Inferior parietal cortex (tissue), 1 donor: ENCODE results near the gene EDAR.

ENCODE experiments used
- DNase-seq: peaks from one replicate; pipeline ENCODE4 v3.0.0-alpha.2; 2016; ENCODE audit errors: extremely low spot score

Gene EDAR

GRCh38 chr2:108908713-108909070 lies 80.3 kb downstream of the EDAR start:
- DNase-seq = no peak

DNA sequence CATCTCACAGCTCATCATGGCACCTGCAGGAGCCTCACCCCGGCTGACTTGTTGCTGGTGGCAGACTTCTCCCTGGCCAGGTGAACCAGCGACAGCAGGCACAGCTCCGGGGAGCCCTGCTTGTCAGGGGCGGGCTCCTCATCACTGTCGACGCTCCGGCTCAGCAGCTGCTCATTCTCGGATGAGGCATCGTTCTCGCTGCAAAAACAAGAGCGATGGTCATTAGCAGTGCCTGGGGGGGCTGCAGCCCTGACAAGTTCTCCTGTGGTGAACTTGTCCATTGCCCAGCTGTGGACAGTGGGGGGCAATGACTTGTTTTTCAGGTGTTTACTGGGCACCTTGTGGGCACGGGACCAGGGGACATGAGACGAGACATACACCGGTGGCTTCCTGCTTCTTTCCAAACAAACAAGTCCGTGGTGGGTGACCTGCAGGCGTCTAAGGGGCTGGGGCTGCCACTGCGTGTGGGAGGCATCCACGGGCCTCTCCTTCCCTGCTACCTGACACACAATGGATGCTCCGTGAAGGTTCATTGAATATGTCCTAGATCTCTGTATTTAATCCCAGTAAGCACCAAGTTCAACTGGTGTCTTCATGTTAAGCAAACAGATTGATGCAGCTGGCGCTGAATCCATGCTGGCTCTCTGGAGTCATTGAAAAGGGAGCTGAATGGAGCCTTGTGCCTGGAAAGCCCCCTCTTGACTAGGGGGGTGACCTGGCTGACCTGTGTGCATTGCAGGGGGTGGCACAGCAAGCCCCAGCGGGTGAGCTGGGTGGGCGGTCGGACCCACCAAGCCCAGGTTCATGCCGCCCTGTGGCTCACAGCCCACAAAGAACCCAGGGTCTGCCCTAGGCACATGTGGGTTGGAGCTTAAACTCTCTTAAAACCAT lies 81.0 kb downstream of the EDAR start:
- no peak for DNase-seq

DNA sequence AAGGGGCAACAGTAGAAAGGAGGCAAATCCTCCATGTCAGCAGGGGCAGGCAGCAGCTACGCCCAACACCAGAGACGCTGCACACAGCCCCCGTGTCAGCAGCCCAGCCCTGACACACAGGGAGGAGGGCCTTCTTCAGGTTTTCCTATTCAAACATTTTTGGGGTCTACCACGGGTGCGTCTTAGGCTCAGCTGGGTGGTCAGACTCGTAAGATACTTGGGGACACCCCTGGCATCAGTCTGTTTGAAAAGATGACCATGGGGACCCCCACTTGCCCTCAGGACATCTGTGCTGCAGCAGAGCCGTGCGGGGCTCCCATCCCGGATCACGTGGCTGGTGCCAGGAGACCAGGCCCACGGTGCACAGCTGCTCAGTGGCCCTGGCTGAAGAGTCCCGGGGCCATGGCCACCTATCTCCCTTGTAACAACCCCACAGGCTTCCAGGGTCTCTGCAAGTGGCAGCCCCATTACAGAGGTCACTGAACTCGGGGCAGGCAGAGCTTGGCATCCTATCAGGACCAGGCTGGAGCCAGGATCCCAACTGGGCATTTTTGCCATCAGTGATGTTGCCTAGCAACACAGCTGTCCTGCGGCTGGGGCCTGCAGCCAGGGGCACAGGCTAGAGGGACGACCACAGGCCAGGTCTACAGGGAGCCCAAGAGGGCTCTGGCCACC lies 82.5 kb downstream of the EDAR start:
- no peak for DNase-seq

DNA sequence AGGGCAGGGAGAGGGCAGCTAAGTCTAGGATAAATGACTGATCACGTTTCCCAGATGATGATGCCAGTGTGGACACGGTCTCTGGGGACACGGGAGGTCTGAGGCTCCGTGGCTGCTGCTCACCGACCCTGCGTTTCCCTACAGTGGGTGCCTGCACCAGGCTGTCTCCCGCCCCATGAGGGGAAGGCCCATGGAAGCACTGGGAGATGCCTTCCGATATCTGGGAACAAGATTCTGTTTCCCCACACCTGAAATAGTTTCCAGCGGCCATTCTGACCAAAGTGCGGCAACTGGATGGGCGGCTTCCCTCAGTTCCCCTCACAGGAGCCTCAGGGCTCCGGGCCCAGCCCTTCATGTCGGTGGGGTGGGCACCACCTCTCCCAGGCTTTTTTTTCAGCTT lies 83.1 kb downstream of the EDAR start:
- DNase-seq = no peak

DNA sequence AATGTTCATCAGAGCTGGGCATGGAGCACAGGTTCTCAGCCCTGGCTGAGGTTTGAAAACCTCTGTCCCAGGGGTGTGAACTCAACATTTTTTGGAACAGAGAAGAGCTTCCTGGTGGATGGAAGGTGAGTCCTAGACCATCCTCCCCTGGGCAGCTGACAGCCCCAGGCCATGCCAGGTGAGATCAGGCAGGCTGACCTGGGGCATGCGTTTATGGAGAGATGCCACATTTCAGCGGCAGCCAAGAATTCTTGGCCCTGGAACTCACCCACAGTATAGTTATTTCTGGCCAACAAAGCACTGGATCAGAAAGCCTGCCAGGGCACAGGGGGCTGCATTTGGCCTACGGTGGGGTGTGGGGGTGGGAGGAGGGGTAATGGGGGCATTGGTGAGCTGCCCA lies 83.8 kb downstream of the EDAR start:
- no peak for DNase-seq

GRCh38 chr2:108904680-108905079 lies 84.3 kb downstream of the EDAR start:
- DNase-seq = no peak

DNA sequence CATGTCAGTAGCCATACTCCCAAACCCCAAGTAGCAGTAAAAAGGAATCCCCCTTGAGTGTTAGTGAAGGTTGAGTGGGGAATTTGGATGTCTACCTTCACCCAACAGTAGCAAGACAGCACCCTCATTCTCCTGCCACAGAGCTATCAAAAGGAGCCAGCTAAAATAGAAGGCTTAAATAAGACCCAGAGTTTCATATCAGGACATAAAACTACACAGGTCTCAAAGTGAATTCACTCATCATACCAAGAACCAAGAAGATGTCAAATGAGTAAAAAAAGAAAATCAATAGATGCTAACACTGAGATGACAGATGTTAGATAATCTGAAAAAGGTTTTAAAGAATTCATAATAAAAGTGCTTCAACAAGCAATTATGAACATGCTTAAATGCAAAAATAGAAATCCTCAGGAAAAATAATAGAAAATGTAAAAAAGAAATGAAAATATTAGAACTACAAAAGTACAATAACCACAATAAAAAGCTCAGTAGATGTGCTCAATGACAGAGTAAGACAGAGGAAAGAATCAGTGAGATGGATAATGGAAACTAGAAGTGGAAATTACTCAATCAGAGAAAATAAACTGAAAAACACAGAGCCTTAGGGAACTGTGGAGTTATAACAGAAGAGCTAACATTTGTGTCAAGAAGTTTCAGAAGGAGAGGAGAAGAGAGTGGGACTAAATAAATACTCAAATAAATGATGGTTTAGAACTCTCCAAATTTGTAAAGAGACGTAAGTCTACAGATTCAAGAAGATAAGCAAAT lies 90.5 kb downstream of the EDAR start:
- no peak for DNase-seq

DNA sequence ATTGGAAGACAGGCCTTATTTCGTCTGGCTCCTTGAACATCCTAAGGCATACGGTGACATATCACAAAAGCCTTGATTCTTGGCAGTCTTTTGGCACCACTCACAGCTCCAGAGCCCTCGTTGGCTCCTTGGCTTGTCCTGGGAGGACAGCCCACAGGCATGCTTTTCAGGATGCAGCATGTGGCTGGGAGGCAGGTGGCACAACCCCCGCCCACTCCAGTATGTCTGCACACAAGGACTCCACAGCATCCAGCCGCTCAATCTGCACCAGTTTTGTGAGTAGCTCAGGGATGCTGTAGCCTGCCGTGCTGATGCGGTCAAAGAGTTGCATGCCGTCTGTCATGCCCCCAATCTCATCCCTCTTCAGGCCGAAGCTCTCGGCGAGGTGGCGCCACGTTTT lies 92.3 kb downstream of the EDAR start:
- no peak for DNase-seq

DNA sequence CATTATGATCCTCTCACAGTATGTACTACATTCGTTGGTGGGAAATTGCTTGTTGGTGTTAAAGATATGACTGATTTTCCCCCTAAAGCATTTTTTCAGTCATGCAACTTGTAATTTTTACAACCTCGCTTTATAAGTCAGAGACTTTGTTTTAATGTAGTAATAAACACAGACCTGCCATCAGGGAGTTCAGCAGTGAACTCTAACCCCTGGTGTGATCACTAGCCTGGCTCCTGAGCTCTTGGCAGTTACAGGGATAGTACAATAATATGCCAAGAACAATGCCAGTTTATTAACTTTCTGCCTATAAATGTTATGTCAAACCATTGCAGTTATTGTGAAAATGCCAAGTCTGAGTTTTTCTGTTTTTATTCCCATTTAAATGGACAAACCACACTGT lies 93.8 kb downstream of the EDAR start:
- DNase-seq = no peak

DNA sequence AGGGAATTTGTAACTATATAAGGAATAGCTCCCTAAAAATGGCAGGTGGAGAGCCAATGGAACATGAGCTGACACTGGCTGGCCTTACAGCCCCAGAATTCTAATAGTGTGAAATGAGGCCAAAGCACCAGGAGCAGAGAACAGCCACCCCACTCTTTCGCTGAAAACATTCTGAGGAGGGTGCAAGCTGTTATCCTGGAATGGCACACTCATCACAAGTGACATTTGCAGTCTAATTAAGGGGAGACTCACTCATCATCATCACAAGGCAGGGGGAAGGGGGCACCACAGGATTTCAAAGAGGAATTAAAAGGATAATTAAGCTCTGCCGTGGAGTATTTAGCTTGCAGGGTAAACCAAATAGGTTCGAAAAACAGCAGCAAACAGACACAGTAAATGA lies 94.3 kb downstream of the EDAR start:
- no peak for DNase-seq

DNA sequence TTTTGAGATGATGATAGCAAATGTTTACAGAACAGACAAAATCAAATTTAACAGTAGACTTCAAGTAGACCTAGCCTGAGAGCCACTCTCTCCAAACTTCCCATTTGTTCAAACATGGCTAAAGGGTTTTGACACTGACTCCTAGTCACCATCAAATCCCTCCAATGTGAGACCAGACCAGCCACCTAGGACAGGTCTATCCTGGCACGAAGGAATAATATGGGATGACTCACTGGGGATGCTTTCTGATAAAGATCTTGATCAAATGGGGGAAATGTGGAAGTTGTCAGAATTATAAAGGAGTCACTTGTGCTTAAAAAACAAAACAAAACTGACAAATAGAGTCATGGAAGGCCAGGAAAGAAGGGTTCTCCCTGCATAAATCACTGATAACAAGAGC lies 95.7 kb downstream of the EDAR start:
- DNase-seq = no peak

DNA sequence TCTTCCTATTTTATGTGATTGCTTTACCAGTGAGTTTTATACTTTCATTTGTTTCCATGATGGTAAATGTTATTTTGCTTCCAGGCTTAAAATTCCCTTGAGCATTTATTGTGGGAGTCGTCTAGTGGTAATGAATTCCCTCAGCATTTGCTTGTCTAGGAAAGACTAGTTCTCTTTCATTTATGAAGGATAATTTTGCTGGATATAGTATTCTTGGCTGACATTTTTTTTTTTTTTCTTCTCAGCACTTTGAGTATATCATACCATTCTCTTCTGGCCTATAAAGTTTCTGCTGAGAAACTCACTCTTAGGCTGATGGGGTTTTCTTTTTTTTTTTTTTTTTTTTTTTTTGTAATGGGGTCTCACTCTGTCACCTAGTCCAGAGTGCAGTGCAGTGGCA lies 99.1 kb downstream of the EDAR start:
- DNase-seq = no peak

GRCh38 chr2:108884619-108885018 lies 104.4 kb downstream of the EDAR start:
- no peak for DNase-seq

DNA sequence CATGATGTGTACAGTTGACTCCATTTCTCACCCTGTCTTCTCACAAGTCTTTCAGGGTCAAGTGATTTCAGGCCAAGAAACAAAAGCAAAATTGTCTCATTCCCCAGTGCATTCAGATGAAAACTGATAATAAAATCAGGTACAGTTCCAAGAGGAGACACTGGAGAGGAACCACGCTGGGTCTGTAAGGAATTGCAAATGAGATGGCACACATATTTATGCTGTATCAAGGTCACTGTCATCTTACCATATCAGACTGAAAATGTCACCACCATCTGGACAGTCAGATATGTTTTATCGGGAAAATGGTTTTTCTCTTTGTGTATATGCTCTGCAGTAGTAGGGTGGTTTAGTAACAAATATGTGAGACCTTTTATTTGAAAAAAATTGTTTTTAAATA lies 110.7 kb downstream of the EDAR start:
- DNase-seq = no peak

DNA sequence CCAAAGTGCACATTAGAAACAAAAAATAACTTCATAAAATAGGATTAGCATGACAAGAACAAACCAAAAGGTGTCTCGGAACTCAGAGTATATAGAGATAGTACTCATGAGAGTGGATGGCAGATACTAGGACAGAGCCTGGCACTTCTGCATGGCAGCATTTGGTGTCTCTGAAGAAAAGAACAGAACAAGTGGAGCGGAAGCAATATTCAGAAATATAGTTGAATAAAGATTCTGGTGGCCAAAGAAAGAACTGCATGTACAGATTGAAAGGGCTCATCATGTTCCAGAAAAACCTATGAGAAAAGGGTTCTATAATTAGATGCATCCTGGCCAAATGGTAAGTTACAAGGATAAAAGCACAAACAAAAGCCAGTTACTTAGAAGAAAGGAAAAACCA lies 111.5 kb downstream of the EDAR start:
- no peak for DNase-seq

DNA sequence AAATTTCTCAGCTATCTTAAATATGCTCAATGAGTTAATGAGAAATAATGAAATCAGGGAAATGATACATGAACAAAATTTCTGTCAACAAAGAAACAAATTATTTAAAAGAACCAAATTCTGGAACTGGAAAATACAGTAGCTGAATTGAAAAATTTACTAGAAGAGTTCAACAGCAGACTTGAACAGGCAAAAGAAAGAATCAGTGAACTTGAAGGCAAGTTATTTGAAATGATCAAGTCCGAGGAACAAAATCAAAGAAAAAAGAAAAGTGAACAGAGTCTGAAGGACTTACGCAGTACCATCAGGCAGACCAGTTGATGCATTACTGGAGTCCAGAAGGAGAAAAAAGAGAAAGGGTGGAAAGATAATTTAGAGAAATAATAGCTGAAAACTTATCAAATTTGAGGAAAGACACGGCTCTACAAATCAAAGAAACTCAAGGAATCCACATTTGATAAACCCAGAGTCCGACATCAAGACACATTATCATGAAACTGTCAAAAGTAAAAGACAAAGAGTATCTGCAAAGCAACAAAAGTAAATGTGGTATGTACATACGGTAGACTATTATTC lies 118.9 kb downstream of the EDAR start:
- DNase-seq = no peak

DNA sequence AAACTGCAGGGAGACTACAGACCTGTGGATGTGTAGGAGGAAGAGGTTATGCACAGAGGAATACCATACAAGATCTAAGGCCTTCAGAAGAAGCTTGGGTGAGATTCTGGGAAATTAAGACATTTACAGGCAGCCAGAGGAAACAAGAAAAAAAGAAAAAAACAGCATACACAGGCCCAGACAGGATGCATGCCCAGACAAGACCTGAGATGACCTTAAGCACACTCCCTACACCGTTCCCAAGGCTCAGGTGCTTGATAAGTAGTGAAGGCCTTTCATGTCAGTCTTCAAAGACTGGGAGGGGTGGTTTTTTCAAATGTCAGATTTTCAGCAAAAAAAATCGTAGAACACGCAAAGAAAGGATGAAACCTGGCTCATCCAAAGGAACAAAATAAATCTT lies 119.5 kb downstream of the EDAR start:
- no peak for DNase-seq

DNA sequence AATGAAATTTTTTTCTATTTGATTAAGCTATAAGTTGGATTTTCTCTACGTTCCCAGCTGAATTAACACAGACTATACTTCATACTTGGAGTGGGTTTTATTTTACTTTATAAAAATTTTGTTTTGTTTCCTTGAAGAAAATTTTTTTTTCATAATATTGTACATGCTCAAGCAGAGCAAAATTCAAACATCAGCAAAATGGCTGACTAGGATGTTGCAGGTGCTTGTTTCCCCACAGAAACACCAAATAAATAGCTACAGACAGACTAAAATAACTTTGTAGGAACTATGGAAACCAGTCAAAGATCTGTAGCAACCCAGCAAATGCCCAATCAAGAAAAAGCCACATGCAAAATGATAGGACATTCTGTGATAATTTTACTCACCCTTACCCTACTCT lies 120.1 kb downstream of the EDAR start:
- no peak for DNase-seq

DNA sequence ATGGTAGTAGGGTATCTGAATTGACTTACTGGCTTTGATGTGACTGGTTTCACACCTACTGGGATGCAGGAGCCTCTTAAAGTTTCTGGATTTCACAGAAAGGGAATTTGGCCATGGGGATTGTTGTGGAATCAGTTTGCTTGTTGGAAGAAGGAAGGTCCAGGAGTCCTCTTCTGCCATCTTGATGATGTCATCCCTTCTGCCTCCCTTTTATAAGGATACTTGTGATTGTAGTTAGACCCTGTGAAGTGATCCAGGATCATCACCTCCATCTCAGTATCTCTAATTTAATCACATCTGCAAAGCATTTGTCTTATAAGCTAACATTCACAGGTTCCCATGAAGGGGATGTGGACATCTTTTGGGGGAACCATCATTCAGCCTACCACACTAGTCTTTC lies 123.0 kb downstream of the EDAR start:
- no peak for DNase-seq

DNA sequence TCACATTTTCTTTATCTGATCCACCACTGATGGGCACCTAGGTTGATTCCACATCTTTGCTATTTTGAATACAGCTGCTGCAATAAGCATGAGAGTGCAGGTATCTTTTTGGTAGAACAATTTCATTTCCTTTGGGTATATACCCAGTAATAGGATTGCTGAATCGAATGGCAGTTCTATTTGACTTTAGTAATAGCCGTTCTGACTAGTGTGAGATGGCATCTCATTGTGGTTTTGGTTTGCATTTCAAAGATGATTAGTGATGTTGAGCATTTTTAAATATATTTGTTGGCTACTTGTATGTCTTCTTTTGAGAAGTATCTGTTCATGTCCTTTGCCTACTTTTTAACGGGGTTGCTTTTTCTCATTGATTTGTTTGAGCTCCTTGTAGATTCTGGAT lies 130.1 kb downstream of the EDAR start:
- DNase-seq = no peak

DNA sequence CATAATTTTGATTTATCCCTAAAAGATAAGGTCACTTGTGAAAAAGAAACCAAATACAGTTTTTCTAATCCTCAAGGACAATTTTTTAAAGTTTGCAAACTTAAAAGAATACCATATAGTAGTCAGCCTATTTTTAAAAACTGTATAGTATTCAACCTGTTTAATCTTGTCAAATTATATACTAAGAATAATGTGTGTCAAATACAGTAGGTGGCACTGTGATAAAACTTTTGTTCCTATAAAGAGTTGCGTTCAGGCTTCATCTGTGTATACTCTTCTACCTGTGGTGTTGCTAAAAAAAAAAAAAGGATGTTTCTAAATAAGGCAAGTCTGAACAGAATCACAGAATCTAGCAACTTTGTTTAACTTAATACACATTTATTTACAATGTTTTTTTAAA lies 133.8 kb downstream of the EDAR start:
- peak; percentile 20 for DNase-seq

- no peak for DNase-seq
Observed at GRCh38 chr2:108854484-108854883, 134.5 kb downstream of the EDAR start.
